Measurements from ENCODE around the gene SURF1.

Gene SURF1

DNA sequence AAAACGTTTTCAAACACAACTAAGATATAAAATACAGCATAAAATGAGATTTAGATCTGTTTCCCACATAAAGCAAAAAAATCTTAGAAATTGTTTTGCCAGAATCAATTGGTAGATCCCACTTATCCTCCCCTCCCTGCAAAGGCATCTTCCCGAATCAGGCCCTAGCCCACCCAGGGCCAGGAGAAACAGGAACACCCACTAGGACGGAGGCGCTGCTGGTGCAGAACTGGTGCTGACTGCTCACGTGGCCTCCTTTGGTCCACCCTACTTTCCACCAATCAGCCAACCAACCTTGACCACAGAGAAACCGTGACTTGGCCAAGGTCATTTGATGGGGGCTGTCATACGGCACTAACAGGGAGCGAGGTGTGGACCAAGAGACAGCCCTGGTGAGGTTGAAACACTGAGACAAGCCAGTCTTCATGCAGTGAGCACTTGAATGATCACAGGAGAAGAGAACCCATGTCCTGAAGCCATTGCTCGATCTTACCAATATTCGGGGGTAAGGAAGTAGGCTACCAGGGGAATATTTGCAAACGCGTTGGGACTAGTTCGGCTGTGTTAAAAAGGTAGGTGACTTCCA is 5.3 kb upstream of the SURF1 start:
- no peak for FAIRE-seq

GRCh38 chr9:133360400-133361393 is 4.4 kb upstream of the SURF1 start:
- FAIRE-seq = no peak

- FAIRE-seq = no peak
Observed at GRCh38 chr9:133359399-133360175, 3.3 kb upstream of the SURF1 start.

GRCh38 chr9:133357656-133358055 is 1.4 kb upstream of the SURF1 start:
- FAIRE-seq = no peak

DNA sequence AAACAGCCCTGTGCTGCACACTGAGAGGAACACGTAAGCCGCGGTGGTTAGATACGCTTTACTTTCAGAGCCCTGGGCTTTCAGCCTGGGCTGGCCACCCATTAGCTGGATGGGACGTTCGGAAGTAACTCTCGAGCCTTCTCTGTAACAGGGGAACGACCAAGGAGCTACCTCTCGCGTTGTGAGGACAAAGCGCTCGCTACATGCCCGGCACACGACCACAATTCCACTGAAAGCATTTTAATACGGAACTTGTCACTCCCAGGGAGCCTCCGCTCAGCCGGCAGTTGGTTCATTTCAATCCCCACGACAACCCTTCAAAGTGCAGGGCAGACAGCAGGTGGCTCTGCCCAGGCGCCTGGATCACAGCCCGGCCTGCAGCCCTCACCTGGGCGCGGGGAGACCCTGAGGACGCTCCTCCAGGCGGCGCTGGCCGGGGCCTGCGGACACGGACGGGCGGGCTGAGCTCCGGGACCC is 368 bp downstream of the SURF1 start:
- no peak for FAIRE-seq

DNA sequence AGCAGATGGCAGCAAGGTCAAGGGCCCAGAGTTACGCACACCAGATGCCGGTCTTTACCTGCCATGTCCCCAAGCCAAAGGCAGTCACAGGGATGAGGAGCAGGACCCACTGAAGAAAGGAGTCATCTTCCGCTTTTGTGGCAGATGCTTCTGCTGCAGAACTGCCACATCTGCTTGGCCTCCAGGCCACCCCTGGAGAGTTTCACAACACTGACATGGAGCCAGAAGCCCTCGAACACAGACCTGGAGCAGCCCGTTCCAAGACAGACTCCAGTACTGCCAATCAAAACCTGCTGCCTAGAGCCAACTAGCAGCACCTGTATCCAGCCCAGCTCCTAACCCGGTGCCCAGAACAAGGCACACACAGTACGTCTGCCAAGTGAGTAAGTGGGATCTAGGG is 1.5 kb downstream of the SURF1 start:
- no peak for FAIRE-seq

- no peak for FAIRE-seq
Observed at GRCh38 chr9:133353548-133353947, 2.7 kb downstream of the SURF1 start.

DNA sequence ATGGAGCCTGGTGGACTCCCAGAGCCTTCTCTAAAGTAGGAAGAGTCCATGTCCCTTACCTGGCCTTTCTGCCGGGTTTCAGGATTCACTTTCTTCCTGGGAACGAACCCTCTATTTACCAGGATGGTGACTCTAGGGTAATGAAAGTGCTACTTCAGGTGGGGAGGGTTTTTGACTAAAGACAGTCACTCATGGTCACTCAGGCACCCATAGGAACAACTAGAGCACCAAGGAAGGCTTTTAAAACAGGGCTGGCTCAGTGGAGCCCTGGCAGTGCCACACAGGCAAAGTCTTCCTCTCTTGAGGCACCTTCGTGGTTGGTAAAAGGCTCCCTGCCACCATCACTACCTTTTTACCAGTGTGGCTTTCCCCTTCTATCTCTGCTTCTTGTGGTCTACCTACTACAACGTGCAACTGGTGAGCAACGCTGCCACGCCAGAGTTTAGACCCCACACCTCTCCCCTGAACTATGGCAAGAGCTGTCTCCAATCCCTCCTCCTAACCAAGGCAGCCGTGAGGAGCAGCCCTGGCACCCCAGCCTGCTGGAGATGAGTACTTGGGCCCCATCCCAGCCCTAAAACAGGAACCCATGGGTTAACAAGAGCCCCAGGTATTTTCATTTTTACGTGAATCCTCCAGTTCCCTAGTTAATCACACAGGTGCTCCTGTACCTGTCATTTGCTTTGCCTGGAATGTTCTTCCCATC is 3.5 kb downstream of the SURF1 start:
- no peak for FAIRE-seq

DNA sequence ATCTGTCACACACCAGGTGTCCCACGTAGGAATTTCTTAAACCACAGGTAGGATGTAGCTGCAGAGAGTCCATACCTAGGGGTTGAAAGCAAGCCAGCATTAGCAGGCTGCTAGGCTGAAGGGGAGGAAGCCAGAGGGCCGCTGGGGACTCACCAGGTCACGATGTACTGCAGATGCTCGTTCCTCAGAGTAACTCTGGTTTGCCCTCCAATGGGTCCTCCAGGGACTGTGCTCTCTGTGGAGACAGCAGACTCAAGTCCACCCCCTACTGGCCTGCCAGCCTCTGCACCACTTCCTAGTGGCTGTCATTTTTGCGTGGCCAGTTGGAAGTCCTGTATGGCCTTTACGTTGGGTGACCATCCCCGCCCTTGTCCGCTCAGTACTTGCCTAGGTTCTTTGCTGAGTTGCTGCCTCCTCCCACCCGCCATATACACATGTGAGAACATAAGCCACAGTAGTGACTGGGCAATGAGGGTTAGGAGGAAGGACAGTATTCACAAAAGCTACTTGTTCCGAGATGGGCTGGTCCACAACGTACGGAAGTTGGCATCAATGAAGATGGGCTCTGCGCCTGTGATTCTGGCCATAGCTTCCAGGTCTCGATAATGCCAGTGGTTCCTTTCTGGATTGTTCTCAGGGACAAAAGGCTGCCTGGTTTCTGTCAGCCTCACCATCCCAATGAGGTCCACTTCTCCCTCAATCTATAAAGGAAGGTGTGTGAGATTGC is 4.2 kb downstream of the SURF1 start:
- no peak for FAIRE-seq

GRCh38 chr9:133351526-133351907 is 4.8 kb downstream of the SURF1 start:
- no peak for FAIRE-seq

DNA sequence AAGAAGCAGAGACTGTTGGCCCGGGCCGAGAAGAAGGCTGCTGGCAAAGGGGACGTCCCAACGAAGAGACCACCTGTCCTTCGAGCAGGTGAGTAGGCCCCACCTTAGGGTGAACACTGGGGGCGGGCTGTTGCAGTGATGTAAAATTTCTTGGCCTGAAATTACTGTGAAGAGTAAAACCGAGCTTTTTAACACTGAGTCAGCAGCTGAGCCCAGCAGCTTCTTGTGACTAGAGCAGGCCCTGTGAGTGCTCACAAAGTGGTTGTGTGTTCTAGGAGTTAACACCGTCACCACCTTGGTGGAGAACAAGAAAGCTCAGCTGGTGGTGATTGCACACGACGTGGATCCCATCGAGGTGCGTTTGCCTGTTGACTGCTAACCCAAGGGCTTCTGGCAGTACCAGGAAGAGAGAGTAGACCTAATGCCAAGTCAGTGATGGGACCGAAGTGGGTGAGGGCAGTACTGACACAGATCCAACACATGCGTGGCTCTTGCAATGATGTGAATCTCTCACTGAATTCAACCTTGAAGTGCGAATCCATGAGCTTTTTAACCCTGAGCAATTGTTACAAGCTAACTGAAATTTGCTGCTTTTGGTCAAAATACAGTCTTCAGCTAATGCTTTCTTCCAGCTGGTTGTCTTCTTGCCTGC is 6.2 kb downstream of the SURF1 start:
- no peak for FAIRE-seq

DNA sequence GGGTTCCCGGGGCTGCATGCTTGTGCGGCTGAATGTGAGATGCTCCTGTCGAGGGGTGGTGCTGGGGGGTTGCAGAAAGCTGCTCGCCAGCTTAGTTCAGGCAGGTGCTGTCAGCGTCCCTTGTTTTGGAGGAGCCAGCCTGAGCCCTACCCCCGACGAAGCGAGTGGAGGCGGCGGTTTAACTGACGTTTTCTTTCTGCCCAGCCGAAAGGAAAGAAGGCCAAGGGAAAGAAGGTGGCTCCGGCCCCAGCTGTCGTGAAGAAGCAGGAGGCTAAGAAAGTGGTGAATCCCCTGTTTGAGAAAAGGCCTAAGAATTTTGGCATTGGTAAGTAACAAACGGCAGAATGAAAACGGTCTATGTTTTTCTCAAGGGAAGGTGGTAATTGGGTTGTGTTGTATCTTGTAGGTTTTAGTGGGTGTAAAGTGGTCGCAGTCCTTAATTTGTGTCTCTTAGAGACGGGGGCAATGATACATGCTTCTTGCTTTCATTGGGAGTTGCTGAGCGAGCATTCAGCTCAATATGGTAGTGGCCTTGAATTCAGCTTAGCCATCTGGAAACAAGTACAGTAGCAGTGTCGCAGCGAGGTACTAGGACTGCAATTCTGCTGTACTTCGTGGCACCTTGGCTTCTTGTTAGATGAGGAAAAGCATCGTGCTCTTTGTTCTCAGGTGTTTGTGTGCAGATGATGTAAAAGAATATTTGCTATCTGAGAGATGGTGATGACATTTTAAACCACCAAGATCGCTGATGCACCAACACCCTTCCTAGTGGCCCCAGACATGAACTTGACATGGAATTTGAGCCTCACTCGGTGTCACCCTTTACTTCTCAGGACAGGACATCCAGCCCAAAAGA is 7.3 kb downstream of the SURF1 start:
- no peak for FAIRE-seq

DNA sequence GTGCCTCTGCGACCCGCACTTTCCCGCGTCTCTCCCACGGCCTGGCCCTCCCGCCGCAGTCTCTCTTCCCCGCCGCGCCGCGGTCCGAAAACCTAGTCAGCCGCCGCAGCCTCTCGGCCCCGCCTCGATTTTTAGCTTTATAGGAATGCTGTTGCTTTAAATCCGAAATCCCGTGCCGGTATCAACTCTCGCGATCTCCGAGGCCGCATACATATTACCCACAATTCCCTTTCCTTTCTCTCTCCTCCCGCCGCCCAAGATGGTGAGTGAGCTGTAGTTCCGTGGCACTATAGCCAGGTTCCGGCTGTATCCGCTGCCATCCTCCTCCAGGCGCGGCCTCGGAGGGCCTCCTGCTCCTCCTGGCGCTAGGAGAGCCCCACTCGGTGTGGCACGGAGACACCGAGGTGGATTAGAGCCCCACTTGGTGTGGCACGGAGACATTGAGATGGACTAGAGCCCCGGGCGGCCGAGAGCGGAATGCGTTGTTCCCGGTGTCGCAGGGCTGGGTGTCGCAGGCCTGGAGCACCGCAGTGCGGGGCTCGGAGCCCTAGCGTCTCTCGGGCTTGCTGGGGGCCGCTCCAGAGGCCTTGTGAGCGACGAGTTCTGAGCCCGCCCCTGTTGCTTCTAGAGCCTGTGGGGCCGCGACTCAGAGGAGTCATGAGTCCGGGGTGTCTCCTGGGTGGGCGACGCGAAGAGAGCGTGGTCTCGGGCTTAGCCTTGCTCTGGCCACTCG is 8.1 kb downstream of the SURF1 start, which contains the start of the genes MED22 and RPL7A:
Gene MED22, minus strand, starts transcription at position 147 of the 733 bp plus-strand sequence. CDS start 1,469 bp downstream, outside the sequence.
Gene RPL7A, plus strand, starts transcription at position 234 of the 733 bp plus-strand sequence. Its CDS starts 26 bp downstream, at position 260.
- no peak for FAIRE-seq

GRCh38 chr9:133347515-133347984 is 8.7 kb downstream of the SURF1 start:
- no peak for FAIRE-seq

DNA sequence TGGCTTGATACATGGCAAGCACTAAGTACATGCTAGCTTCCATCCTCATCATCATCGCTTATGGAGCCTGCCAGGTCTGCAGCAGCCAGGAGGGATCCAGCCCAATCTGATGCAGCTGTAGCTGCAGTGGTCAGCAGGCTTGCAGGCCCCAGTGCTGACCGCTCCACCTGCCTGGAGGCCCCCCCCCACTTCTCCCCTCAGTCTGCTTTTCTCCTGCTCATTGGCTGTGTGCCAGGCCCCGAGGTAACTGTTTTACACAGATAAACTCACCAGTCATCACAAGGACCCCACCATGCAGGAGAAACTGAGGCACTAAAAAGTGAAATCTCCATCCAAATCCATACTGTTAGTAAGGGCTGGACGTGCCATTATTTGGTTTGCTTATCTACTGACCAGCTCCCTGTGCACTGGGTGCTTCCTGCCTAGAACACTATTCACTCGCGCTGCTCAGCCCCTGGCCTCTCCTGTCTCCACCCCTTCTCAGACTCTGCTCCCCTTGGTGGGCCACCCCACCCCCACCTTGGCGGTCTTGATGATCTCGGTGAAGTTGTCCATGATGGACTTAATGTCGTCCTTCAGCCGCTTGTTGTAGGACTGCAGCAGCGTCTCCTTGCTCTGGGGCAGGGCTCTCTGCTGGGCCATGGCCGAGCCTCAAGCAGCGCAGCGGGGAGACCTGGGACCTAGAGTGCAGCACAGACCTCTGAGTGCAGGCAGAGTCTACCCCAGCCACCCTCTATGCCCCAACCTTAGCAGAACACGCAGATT is 10.1 kb downstream of the SURF1 start:
- FAIRE-seq = no peak

- no peak for FAIRE-seq
Observed at GRCh38 chr9:133345596-133345995, 10.7 kb downstream of the SURF1 start.

GRCh38 chr9:133344979-133345378 is 11.3 kb downstream of the SURF1 start:
- no peak for FAIRE-seq

DNA sequence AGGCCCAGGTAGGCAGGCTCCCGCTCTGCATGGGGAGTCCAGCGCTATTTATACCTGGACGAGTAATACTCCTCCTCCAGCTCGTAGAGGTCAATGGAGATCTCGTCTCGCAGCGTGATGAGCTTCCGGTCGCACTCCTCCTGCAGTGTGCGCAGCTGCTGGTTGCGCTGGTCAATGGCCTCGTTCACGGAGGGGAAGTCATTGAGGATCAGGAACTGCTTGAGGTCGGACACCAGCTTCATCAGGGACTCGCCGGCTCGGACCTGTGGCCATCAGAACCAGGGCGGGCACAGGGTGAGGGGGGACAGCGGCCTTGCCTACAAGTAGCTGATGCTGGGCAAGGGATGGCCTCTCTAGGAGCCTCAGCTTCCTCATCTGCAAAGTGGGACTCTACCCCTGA is 12.2 kb downstream of the SURF1 start:
- FAIRE-seq = no peak

Data from colon (tissue), 2 donors.